Hematopoietic multipotent progenitor cell (in vitro differentiated cells): Measurements from ENCODE around the gene TCERG1L. TPM values are rescaled to one million over a fixed set of nuclear protein-coding genes. Genes with fewer than 3 reads are reported as not detected.
"Not testable (repeated sequence)": the region's sequence is repeated elsewhere in the genome, so short reads cannot be mapped to it uniquely, and the experiment has no call there.

ENCODE experiments used
- DNase-seq, 3 donors: peaks; one replicate each; pipeline ENCODE4 v3.0.0-alpha.2; 2011 to 2015; ENCODE audit warnings: low read depth in 2 of 3, low spot score in 2 of 3
- total RNA-seq: library from RNA; depleted of rRNA; stranded (reverse); fragments of >200 nt; gene quantifications from one replicate; pipeline ENCODE4 v1.2.3, GENCODE V29; 2012

Gene TCERG1L
- total RNA-seq, 1 donor, result under 0.01 TPM

DNA sequence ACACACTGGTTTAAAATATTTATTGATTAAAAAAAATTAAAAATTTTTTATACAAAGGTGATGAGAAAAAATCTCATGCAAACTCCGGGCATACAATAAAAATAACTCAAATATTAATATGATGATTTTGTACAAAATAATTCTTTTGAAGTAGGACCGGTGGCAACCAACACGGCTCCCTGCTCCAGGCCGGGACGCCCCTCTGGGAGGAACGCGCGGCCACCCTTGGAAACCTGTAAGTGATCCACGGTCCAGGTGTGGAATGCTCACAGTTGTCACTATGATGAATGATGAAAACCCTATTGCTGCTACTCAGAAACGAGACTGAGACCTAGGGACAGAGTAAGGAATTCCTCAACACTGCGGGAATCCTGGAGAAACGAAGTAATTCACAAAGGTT, 219.1 kb downstream of the TCERG1L start:
- no peak for DNase-seq

DNA sequence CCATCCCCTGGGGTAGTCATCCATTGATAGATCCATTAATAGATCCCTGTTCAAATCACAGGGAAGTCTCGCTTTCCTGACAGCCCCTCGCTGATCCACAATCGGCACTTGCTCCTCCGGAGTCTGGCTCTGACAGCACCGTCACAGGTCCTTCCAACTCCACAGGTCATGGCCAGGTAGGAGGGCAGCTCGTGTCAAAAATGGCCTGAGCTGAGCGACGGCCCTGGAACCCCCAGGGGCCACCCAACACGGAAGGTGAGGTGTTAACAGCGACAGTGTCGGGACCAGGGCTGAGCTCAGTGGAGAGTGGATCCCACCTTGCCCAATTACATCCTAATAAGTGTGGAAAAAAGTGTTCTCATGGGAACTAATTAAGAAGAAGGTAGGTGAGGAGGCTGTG, 219.8 kb downstream of the TCERG1L start:
- no peak for DNase-seq

DNA sequence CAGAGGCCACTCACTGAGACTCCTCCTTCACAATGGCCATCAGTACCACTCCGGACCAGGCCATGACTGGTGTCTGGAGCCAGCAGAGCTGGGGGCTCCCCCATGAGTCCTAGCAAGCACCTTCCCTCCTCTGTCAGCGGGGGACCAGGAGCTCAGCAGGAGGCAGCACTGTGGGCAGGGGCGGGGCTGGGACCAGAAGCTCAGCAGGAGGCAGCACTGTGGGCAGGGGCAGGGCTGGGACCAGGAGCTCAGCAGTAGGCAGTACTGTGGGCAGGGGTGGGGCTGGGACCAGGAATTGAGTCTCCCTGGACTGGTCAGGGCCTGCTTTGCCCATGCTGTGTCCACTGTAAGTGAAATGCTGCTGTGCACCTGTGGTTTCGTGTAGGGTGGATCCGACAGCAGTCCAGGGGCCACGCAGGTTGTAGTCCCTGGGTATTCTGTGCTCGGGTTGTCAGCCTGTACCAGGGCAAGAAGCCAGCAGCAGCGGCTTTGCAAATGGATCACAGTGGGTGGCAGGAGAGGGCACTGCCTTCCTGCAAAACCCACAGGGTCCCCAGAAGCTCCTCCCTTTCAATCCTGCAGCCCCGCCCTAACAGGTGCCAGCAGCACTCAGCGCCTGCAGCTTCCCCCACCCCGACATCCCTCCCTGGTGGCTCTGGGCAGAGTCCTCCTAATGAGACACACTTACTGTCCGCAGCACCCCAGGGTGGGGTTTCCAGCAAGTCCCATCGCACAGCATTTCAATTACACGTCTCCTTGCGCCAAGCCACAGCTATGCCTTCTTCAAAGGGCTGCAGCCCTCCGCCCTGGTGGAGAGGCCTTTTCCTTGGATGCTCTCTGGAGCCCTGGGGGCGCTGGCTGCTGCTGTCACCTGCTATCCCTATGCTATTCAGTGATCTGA, 220.5 kb downstream of the TCERG1L start:
- peak in 1 of 3 donors; percentile 32 for DNase-seq

DNA sequence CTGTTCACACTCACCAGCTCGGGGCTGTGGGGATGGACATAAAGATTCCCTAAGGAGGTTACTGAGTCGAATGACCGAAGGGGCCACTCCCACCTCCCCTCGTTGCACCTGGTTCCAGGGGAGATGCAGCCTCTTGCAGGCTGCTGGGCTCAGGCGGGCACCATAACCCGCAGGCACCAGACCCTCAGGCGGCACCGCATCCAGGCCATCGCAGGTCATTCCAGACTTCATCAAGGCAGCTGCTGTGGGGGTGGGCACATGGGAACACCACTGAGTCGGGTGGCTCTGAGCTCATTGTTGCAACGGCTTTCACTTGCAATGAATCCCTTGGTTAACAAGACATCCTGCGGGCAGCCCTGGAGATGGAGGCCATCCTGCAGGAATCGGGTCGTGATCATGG, 221.7 kb downstream of the TCERG1L start:
- no peak for DNase-seq

DNA sequence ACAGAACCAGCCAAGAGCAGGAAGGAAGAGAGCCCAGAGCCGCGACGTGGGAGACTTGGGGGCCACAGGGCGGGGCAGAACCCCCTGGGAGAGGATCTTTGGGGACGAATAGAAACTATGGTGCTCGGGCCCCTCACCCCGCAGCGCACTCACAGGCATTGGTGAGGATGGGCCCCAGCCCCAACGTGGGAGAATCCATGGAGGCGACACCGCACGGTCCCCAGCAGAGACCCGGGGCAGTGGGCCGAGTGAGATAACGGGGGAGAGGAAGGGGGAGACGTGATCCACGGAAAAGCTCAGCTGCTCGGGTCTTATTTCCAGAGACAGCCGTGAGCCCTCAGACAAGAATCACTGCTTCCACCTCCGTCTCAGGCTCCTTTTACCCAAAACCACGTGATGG, 222.4 kb downstream of the TCERG1L start:
- DNase-seq, result no peak

DNA sequence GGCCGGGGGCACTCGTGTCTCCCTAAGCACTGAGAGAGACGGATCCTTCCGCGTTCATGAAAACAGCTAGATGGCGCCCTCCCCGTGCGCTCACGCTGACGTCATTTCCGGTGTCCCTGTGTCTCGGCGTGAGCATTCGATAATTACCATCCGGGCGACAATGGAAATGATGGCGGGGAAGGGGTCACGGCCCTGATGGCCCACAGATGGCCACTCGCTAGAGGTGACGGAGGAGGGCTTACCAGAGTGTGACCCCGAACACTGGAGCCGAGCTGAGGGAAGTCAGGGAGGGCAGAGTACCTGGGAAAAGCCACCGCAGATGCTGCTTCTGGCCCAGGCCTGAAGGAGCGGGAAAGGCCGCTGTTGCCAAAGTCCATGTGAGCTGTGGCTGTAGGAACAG, 222.9 kb downstream of the TCERG1L start:
- no peak for DNase-seq

DNA sequence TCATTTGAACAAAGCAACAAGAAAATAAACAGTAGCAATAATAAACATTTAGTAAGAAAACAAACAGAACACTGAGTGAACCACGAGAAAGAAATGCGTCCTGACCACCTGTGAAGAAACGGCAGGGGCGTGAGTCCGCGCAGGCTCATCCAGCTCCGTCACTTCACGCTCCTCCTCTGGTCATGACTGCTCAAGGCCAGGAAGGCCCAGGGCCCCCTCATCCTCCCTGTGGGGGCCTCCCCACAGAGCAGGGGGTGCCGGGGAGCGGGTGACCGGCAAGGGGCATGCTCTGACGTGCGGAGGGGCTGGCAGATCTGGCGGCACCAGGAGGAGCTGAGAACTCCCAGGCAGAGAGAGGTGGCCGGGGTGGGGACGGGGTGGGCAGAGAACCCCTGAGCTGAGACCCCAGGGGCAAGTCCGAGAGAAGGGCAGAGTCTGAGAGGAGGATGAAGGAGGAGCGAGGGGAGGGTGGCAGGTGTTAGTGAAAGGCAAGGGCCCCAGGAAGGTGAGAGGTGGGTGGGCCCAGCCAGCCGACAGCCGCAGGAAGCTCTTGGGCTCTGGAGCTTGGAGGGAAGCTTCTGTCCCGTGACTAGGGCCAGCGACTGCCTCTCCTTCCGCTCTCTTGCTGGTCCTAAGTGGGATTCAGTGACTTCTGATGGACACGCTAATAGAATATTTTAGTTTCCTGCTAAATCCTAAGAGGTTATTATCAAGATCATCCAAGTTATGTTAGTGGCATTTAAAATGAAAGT, 223.9 kb downstream of the TCERG1L start:
- DNase-seq, result no peak

DNA sequence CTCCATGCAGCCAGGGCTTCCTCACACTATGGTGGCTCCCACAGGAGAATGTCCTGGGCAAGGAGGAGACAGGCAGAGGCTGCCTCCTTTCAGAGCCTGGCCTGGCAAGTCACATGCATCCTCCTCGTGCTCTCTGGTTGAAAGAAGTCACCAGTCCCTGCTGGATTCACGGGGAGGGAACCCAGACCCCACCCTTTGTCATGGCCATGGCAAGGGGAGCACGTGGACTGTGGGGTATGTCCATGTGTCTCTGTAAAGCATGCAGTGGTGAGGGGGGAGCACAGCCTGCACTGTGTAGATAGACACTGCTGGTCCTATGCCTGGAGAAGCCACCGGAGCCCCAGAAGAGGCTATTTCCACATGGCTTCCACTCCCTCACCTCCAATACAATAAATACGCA, 225.0 kb downstream of the TCERG1L start:
- DNase-seq, result no peak

DNA sequence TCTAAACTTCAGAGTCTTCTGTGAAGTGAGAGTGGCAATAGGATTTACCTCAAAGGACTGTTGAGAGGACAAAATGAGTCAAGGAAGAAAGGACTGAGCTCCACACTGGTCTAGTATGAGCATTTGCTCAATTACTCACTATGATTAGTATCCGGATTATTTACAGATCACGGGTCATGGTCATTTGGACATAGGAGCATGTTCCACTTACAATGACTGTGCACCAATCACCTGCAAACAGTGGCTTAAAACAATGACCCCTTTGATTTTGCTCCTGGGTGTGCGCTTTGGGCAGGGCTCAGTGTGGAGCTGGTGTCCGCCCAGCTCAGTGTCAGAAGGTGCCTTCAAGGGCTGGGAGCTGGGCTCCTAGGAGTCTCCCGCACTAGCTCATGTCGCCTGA, 225.4 kb downstream of the TCERG1L start:
- DNase-seq, result no peak

DNA sequence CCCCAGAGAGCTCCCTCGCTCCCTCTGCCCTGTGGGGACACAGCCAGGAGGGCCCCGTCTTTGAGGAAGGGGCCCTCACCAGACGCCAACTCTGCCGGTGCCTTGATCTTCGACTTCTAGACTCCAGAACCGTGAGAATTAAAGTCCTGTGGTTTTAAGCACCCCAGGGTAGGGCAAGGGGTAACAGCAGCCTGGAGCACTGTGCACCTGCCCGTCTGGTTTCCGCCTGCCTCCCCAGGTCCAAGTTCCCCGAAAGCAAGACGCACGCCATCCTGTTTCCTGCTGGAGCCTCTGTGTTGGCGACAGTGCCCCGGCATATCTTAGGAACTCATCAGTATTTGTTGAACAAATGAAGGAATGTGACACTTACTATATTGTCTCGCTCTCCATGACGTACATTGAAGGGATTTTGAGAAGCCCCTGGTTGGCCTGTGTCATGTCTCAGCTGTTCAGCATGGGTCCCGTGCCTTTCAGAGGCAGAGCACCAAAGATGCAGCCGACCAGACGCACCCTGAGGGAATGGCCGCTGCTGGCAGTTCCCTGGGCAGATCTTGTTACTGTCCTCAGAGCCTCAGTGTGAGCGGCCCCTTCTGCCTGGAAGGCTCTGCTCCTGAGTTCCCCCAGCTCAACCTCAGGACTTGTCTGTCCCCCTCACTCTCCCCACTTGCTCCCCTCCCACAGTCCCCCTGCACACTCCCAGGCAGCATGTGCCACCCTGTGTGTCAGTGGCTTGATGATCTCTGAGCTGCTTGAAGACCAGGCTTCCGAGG, 226.2 kb downstream of the TCERG1L start:
- DNase-seq, result peak in 1 of 3 donors; percentile 63

DNA sequence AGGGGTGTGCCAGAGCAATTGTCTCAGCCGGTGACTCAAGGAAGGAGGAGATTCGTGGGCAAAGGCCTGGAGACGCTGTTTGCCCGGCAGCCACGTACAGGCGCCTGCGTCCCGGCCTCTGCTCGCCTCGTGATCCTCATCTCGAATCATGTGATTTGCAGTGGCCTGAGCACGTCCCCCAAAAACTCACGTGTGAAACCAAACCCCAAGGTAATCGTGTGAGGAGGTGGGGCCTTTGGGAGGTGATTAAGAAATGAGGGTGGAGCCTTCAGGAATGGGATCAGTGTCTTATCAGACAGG, 226.8 kb downstream of the TCERG1L start:
- no peak for DNase-seq

DNA sequence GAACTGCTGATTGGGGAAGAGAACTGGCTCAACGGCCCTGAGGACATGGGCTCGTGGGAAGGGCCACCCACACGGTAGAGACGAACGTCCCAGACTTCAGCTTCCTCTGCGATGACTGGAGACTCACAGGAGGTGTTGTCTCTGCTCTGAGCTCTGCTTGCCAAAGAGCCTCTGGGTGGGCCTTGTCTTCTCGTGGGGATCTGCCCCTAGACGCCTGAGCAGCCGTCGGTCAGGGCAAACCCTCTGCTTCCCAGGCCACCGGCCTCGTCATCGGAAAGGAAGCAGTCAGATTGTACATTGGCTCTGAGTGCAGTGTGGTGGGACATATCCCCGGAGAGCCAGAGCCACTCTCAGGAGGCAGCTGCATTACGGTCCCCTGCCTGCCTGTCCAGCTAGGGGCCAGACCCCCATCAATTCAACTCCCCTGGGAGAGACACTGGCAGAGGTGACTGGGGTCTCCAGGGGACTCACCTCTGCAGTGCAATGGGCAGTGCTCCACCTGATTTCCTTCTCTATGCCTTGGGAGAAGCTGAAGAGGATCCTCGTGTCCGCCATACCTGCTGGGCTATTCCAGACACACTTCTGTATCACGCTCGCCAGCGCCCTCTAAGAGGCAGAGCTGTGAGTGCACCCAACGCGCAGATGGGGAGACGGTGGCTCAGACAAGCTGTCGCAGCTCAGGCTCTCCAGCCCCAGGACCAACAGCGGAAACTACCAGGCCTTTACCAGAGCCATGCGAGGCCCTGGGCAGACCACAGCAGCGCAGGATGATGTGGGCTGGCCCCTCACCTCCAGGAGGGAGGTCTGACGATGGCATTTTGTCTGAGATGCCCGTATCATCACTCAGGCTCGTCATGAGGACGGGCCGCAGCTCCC, 227.4 kb downstream of the TCERG1L start:
- no peak for DNase-seq

DNA sequence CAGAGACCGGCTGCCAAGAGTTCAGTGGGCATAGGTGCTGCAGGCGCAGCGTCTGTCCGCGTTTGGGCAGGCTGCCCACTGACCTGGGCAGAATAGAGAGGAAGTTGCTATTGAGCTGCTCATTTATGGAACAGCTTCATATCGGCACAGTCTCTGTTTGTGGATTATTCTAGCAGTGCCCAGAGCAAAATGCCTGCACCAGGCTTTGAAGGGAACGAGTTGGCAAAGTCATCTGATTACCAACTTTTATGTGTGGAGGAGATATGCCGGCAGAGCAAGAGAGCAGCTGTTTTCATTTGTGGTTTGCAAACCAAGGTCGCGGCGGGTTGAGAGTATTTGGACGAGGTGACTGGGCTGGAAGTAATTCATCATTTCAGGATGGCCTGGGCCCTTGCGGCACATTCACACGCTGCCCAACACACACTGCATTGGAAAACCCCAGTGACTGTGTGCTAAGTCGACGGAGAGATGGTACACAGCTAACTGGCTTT, 228.5 kb downstream of the TCERG1L start:
- peak in 2 of 3 donors; percentile 58 to 77 for DNase-seq

DNA sequence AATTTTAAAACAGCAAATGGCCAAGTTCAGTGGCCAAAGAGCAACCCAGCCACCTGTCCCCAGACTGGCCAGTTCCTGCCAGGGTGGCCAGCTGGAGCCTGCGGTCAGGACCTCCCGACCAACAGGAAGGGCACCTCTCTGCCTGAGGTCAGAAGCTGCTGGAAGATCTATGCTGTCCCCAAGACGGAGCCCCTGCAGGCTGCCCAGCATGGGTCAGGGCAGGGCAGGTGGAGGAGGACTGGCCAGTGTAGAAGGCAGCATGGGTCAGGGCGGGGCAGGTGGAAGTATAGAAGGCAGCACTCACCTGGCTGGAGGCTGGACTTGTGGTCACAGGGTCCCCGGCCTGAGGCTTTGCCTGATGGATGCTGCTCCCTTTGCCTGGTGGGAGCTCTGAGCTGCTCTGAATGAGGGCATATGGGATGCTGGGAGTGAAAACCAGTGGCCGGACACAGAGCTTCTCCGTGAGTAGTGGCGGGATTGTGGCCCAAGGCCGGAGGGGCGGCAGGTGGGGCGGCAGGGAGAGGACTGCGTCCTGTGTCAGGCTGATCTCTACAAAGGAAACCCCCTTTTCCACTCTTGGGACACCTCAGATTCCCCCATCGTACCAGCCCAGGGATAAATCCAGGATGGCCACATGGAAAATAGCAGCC, 229.2 kb downstream of the TCERG1L start:
- no peak for DNase-seq

DNA sequence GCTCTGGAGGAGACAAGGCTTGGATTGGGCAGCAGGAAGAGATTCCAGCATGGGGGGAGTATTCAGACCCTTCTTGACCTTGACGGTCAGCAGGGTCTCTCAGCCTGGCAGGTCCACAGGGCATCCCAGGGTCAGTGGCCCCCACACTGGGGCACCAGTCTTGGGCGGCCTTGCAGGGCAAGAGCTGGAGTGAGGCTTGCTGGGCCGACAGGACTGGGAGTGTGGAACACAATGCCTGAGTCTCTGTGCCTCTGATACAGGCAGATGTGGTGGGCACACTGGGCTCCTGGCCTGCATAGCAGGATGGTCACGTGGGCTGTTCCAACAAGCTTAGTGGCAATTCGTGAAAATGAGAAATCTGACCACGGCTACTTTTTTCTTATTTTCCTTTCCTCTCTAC, 229.7 kb downstream of the TCERG1L start:
- no peak for DNase-seq

DNA sequence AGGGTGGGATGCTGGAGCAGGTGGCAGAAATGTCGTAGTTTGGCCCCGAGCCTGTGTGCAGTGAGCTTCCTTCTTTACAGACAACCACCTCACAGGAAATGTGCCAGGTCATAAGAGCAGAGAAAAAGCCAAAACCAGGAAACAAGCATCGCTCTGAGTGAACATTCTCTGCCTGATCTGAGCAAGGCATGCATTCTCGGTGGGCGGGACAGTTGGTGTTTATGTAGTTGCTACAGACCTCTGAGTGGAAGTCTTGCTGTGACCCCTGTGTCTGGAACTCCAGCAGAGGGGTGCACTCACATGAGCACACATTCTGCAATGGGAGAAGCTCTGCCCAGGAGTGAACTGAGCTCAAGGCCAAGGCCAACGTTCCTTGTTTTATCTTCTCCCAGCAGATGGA, 230.1 kb downstream of the TCERG1L start:
- DNase-seq, result peak in 2 of 3 donors; percentile 57 to 83

DNA sequence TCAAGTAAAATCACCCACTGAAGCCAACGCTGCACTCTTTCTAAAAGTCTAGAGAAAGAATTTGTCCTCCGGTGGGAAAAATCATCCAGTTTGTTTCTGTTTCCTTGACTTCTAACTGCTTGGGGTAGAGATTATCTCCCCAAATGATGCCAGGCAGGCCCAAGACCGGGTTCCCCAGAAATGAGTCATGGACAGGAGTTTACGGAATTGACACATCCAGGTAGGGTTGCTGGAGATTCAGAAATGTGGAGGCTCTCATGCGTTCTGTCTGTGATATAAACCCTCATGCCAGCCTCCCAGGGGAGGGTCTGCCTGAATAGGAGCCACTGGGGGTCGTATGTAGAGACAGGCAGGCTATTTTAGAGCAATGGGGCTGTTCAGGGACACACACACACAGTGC, 230.9 kb downstream of the TCERG1L start:
- DNase-seq, result no peak

DNA sequence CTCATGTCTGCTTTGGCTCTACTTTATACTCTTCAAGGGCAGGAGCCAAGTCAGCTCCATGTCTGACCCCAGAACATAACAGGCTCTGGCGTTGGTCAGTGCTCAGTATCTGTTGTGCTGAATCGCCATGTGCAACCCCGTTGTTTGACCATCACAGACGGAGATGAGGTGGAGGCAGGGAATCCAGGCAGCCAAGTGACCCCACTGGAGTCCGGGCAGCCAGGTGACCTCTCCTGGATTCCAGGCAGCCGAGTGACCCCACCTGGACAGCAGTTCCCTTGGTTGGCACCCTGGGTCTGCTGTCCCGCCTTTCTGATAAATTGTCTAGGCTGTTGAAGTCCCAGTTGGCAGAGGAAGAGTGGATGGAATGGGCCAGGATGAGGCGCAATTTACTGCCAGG, 232.2 kb downstream of the TCERG1L start:
- DNase-seq, result no peak

DNA sequence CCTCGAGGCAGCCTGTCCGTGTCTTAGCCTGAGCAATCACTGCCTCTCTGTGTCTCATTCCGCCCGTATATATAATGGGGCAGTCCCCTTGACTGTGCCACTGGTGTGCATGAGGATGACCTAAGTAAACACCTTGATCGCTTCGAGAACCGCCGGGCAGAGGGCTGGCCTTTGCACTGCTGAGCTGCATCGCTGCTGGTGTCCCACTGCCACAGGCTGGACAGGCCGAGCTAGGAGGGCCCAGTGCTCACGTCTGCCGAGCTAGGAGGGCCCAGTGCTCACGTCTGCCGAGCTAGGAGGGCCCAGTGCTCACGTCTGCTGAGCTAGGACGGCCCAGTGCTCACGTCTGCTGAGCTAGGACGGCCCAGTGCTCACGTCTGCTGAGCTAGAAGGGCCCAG, 232.6 kb downstream of the TCERG1L start:
- DNase-seq, result not testable (repeated sequence)
